ENCODE data around the gene ZNF263. TPM values are rescaled to one million over a fixed set of nuclear protein-coding genes. Genes with fewer than 3 reads are reported as not detected.
A peak's percentile ranks its signal among the peaks of the same experiment; 100 is the strongest.

The ZNF263 gene
- total and polyA plus RNA-seq, 9 of the 15 experiments (the other 6 are each of a cell fraction or from before 2014, with no cell fraction given), result 4.6 to 48.3 (median 31.8) TPM

DNA sequence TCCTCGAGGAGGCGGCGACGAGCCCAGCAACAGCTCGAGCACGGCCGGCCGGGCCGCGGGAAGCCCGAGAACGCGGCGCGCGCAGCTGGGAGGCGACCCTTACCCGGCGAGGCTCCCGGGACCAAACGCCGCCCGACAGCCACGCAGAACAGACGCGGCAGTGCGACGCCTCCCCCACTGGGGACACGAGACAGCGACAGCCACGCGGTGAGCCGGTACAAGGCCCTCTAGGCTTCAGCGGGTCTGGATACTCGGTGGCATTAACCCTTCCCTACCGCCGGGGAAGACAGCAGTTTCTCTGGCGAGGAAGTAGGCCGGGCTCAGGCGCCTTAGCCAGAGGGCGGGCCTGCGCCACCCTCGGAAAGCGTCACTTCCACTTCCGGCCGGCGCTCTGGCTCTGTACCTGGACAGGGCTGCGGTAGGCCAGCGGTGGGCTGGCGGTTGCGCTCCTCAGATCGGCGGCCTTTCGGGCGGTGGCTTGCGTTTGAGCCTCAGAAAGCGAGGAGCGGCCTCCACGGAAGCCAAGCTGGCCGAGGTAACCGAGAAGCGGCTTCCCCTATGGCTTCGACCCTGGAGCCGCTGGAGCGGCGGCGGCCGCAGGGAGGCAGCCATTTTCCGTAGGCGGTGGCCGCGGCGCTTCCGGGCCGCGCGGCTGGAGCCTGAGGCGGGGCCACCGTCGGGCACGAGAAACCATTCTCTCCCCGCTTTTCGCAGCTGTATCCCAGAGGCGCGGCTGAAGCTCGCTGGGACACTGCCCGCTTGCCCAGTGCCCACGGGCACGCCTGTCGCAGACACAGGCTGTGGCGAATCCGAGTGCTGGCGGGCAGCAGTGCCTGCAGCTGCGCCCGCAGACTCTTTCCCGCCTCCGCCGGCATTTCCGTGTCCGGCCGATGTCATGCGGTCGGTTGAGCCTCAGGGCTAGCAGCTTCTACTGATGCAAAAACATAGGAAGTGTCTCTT, 22.1 kb downstream of the ZNF263 start, which contains the start of the genes TIGD7 and ZNF75A (continued):
- TF ChIP-seq ZNF282 (CRISPR knock-in tag; IDR thresholded peaks at IDR 0.05) (peak; percentile 28), HMG20A (CRISPR knock-in tag; conservative IDR thresholded peaks at IDR 0.05) (no peak), HDAC2 (IDR thresholded peaks at IDR 0.05) (peak; percentile 79; the same call in 1 of the 2 replicates), ZNF764 (CRISPR knock-in tag; IDR thresholded peaks at IDR 0.05; ENCODE audit: low read depth) (0 out of 2 replicates have a peak, but pooled peaks have one; percentile 52), SRSF1 (IDR thresholded peaks at IDR 0.05; ENCODE audit: low read depth, low read length) (0 out of 2 replicates have a peak, but pooled peaks have one; percentile 75), NBN (IDR thresholded peaks at IDR 0.05; ENCODE audit: low read depth) (0 out of 2 replicates have a peak, but pooled peaks have one; percentile 38), E2F3 (CRISPR knock-in tag; IDR thresholded peaks at IDR 0.05) (0 out of 2 replicates have a peak, but pooled peaks have one; percentile 61), RBM14 (IDR thresholded peaks at IDR 0.05; ENCODE audit: borderline replicate concordance, insufficient read depth, low read depth, low read length) (0 out of 2 replicates have a peak, but pooled peaks have one; percentile 12), GABPA (tag; conservative IDR thresholded peaks at IDR 0.05; ENCODE audit: low read depth) (peak; percentile 96), SMARCA4 (IDR thresholded peaks at IDR 0.05) (no peak), STAT5B (CRISPR knock-in tag; IDR thresholded peaks at IDR 0.05) (no peak), CREM (IDR thresholded peaks at IDR 0.05; ENCODE audit: low read depth) (peak; percentile 91), PHTF2 (CRISPR knock-in tag; IDR thresholded peaks at IDR 0.05) (no peak), ZC3H11A (IDR thresholded peaks at IDR 0.05; ENCODE audit: low read depth, low read length) (no peak), NEUROD1 (IDR thresholded peaks at IDR 0.05; ENCODE audit: borderline replicate concordance, low read depth, low read length, partially characterized antibody) (no peak), ERF (CRISPR knock-in tag; IDR thresholded peaks at IDR 0.05) (peak; percentile 52), FOXJ2 (tag; IDR thresholded peaks at IDR 0.05) (no peak)
- TF ChIP-seq, protein P1, sequence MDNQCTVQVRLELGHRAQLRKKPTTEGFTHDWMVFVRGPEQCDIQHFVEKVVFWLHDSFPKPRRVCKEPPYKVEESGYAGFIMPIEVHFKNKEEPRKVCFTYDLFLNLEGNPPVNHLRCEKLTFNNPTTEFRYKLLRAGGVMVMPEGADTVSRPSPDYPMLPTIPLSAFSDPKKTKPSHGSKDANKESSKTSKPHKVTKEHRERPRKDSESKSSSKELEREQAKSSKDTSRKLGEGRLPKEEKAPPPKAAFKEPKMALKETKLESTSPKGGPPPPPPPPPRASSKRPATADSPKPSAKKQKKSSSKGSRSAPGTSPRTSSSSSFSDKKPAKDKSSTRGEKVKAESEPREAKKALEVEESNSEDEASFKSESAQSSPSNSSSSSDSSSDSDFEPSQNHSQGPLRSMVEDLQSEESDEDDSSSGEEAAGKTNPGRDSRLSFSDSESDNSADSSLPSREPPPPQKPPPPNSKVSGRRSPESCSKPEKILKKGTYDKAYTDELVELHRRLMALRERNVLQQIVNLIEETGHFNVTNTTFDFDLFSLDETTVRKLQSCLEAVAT (IDR thresholded peaks at IDR 0.05), result 0 out of 4 replicates have a peak, but pooled peaks of 1 of the 2 experiments have one; percentile 14
- TF ChIP-seq, protein P2, sequence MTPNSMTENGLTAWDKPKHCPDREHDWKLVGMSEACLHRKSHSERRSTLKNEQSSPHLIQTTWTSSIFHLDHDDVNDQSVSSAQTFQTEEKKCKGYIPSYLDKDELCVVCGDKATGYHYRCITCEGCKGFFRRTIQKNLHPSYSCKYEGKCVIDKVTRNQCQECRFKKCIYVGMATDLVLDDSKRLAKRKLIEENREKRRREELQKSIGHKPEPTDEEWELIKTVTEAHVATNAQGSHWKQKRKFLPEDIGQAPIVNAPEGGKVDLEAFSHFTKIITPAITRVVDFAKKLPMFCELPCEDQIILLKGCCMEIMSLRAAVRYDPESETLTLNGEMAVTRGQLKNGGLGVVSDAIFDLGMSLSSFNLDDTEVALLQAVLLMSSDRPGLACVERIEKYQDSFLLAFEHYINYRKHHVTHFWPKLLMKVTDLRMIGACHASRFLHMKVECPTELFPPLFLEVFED (CRISPR knock-in tag; conservative IDR thresholded peaks at IDR 0.05), result 0 out of 2 replicates have a peak, but pooled peaks have one; percentile 28
- TF ChIP-seq, protein P3, sequence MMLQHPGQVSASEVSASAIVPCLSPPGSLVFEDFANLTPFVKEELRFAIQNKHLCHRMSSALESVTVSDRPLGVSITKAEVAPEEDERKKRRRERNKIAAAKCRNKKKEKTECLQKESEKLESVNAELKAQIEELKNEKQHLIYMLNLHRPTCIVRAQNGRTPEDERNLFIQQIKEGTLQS (IDR thresholded peaks at IDR 0.05), result no peak
- TF ChIP-seq, protein P3 (CRISPR knock-in tag; conservative IDR thresholded peaks at IDR 0.05), result 0 out of 2 replicates have a peak, but pooled peaks have one; percentile 18
